Karpas-422 (cell line): ENCODE measurements around the gene LEMD1. TPM values are rescaled to one million over a fixed set of nuclear protein-coding genes. Genes with fewer than 3 reads are reported as not detected.
"Not testable (repeated sequence)": the region's sequence is repeated elsewhere in the genome, so short reads cannot be mapped to it uniquely, and the experiment has no call there.

Experiments used
- DNase-seq: peaks from one replicate; pipeline ENCODE4 v3.0.0-alpha.2; 2015
- H2AFZ ChIP-seq: fragments of 200-600 bp; sonication (generic); 2 replicates; pipeline ENCODE4 v1.6.1; 2014; ENCODE audit warnings: antibody characterized with exemption, low read length, mixed read lengths
- H3K27ac ChIP-seq: fragments of 200-600 bp; sonication (generic); 2 replicates; pipeline ENCODE4 v1.5.1; 2014; ENCODE audit warnings: mild to moderate bottlenecking, low read length, moderate library complexity
- H3K27me3 ChIP-seq: fragments of 200-600 bp; sonication (generic); 2 replicates; pipeline ENCODE4 v1.6.1; 2014; ENCODE audit warnings: low read length, mixed read lengths
- H3K36me3 ChIP-seq: fragments of 200-600 bp; sonication (generic); 2 replicates; pipeline ENCODE4 v1.6.1; 2014; ENCODE audit warnings: low read length, mixed read lengths; ENCODE audit not compliant: insufficient read depth
- H3K4me1 ChIP-seq: fragments of 200-600 bp; sonication (generic); 2 replicates; pipeline ENCODE4 v1.6.1; 2014; ENCODE audit warnings: mild to moderate bottlenecking, low read length, mixed read lengths
- H3K4me2 ChIP-seq: fragments of 200-600 bp; sonication (generic); 2 replicates; pipeline ENCODE4 v1.6.1; 2014; ENCODE audit warnings: low read length, low read depth, mild to moderate bottlenecking; ENCODE audit not compliant: poor library complexity, severe bottlenecking
- H3K4me3 ChIP-seq: fragments of 200-600 bp; sonication (generic); 2 replicates; pipeline ENCODE4 v1.5.1; 2014; ENCODE audit warnings: mild to moderate bottlenecking, antibody characterized with exemption, low read length, mixed read lengths
- H3K79me2 ChIP-seq: fragments of 200-600 bp; sonication (generic); 2 replicates; pipeline ENCODE4 v1.6.1; 2014; ENCODE audit warnings: mild to moderate bottlenecking, low read length, mixed read lengths
- H3K9ac ChIP-seq: fragments of 200-600 bp; sonication (generic); 2 replicates; pipeline ENCODE4 v1.6.0; 2014; ENCODE audit warnings: low read length
- H3K9me2 ChIP-seq: fragments of 200-600 bp; sonication (generic), shearing (Covaris generic); replicated peaks from 2 replicates; pipeline ENCODE4 v1.6.0; 2014; ENCODE audit warnings: mild to moderate bottlenecking, low read length, moderate library complexity; ENCODE audit not compliant: insufficient read depth
- H3K9me3 ChIP-seq: fragments of 300-700, 200-600 bp; sonication (generic); 2 replicates; pipeline ENCODE4 v1.6.1; 2014; ENCODE audit warnings: low read length, mixed read lengths
- H4K20me1 ChIP-seq: fragments of 200-600 bp; sonication (generic); 2 replicates; pipeline ENCODE4 v1.6.1; 2014; ENCODE audit warnings: mild to moderate bottlenecking, antibody characterized with exemption, low read length, low read depth; ENCODE audit not compliant: insufficient read depth
- total RNA-seq: library from RNA; depleted of rRNA; stranded (reverse); fragments of >200 nt; shearing (Covaris generic); gene quantifications from 2 replicates; pipeline ENCODE4 v1.2.3, GENCODE V29; 2014; ENCODE audit warnings: low replicate concordance

The LEMD1 gene
- total RNA-seq, 1 experiment from 2014 or later = not detected

DNA sequence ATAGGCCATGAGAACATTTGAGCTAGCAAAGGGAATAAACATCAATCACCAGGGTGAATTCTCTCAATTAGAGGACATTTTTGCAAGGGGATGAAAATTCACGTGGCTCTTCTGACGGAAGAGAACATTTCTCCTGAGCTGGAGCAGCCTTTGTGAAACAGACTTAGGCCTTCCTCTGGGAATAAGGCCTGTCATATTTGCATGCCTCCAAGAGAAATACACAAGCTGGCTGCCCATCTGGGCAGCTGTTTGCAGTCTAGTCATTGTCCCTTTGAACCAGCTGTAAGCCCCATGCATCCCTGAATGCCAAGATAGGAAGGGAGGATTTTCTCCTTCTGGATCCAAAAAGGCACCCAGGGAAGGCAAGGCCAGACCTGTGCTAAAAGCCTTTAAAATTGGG is 5.5 kb downstream of the LEMD1 start:
- H3K4me3 ChIP-seq = no peak overlapping the region
- no peaks in the 10 kb centered on the region for H4K20me1 ChIP-seq
- H3K36me3 ChIP-seq = no peaks in the 10 kb centered on the region
- H3K79me2 ChIP-seq = no peaks in the 10 kb centered on the region
- H3K27me3 ChIP-seq = no peaks in the 10 kb centered on the region
- peaks cover 5% of the 10 kb centered on the region for H3K4me1 ChIP-seq
- DNase-seq = no peak
- no peaks in the 10 kb centered on the region for H3K9me2 ChIP-seq
- no peak overlapping the region for H2AFZ ChIP-seq
- no peak overlapping the region for H3K27ac ChIP-seq
- H3K9me3 ChIP-seq = no peaks in the 10 kb centered on the region
- H3K4me2 ChIP-seq = no peak overlapping the region
- no peak overlapping the region for H3K9ac ChIP-seq

DNA sequence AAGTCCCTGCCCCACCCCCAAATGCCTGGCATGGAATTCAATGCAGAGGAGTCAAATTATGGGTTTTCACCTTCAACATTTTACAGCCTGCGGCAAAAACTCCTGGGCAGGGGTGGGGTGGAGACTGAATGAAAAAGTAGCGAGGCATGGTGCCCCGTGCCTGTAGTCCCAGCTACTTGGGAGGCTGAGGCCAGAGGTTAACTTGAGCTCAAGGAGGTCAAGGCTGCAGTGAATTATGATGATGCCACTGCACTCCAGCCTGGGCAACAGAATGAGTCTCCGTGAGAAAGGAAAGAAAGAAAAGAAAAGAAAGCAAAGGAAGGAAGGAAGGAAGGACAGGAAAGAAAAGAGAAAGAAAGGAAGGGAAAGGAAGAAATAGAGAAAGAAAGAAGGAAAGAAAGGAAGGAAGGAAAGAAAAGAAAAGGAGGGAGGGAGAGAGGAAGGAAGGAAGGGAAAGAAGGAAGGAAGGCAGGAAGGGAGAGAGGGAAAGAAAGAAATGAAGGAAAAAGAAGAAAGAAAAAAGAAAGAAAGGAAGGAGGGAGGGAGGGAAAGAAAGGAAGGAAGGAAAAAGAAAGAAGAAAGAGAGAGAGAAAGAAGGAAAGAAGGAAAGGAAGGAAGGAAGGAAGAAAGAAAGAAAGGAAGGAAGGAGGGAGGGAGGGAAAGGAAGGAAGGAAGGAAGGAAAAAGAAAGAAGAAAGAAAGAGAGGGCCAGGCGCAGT is 11.1 kb downstream of the LEMD1 start:
- no peaks in the 10 kb centered on the region for H3K27me3 ChIP-seq
- H3K9me3 ChIP-seq = no peaks in the 10 kb centered on the region
- H3K9ac ChIP-seq = no peak overlapping the region
- no peaks in the 10 kb centered on the region for H3K36me3 ChIP-seq
- H3K9me2 ChIP-seq = no peaks in the 10 kb centered on the region
- H3K27ac ChIP-seq = no peak overlapping the region
- H3K4me2 ChIP-seq = no peak overlapping the region
- no peaks in the 10 kb centered on the region for H3K4me1 ChIP-seq
- H4K20me1 ChIP-seq = no peaks in the 10 kb centered on the region
- no peak overlapping the region for H2AFZ ChIP-seq
- H3K4me3 ChIP-seq = no peak overlapping the region
- DNase-seq = no peak
- H3K79me2 ChIP-seq = no peaks in the 10 kb centered on the region

DNA sequence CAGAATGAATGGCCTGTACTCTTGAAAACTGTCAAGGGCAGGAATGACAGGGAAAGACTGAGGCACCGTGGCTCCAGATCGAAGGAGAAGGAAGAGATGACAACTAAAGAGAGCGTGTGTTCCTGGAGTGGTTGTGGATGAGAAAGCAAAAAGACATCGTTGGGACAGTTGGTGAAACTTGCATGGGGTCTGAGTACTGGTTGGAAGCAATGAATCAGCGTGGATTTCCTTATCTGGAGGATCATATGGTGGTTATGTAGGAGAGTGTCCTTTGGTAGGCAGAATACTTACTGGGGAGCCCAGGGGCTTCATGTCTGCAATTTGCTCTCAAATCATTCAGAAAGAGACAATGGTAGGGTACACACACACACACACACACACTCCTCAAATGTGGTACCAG is 13.9 kb downstream of the LEMD1 start:
- no peaks in the 10 kb centered on the region for H3K9me2 ChIP-seq
- H3K4me3 ChIP-seq = no peak overlapping the region
- no peaks in the 10 kb centered on the region for H3K36me3 ChIP-seq
- H3K79me2 ChIP-seq = no peaks in the 10 kb centered on the region
- no peak overlapping the region for H3K27ac ChIP-seq
- H3K9me3 ChIP-seq = no peaks in the 10 kb centered on the region
- no peaks in the 10 kb centered on the region for H4K20me1 ChIP-seq
- DNase-seq = no peak
- no peak overlapping the region for H2AFZ ChIP-seq
- no peak overlapping the region for H3K9ac ChIP-seq
- no peaks in the 10 kb centered on the region for H3K27me3 ChIP-seq
- no peaks in the 10 kb centered on the region for H3K4me1 ChIP-seq
- no peak overlapping the region for H3K4me2 ChIP-seq

DNA sequence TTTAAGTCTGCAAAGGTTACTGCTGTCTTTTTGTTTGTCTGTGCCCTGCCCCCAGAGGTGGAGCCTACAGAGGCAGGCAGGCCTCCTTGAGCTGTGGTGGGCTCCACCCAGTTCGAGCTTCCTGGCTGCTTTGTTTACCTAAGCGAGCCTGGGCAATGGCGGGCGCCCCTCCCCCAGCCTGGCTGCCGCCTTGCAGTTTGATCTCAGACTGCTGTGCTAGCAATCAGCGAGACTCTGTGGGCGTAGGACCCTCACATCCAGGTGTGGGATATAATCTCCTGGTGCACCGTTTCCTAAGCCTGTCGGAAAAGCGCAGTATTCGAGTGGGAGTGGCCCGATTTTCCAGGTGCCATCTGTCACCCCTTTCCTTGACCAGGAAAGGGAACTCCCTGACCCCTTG is 15.6 kb downstream of the LEMD1 start:
- DNase-seq, H3K27me3 ChIP-seq, H4K20me1 ChIP-seq, H3K9me2 ChIP-seq, H3K4me2 ChIP-seq, H3K36me3 ChIP-seq, H3K4me1 ChIP-seq, H3K4me3 ChIP-seq, H2AFZ ChIP-seq, H3K9ac ChIP-seq, H3K27ac ChIP-seq, H3K79me2 ChIP-seq, H3K9me3 ChIP-seq: not testable (repeated sequence)

DNA sequence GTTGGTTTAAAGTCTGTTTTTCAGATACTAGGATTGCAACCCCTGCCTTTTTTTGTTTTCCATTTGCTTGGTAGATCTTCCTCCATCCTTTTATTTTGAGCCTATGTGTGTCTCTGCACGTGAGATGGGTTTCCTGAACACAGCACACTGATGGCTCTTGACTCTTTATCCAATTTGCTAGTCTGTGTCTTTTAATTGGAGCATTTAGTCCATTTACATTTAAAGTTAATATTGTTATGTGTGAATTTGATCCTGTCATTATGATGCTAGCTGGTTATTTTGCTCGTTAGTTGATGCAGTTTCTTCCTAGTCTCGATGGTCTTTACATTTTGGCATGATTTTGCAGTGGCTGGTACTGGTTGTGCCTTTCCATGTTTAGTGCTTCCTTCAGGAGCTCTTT is 17.4 kb downstream of the LEMD1 start:
- not testable (repeated sequence) for H3K4me2 ChIP-seq, DNase-seq, H3K4me1 ChIP-seq, H3K9ac ChIP-seq, H3K36me3 ChIP-seq, H3K27ac ChIP-seq, H2AFZ ChIP-seq, H3K79me2 ChIP-seq, H3K4me3 ChIP-seq, H3K9me3 ChIP-seq, H3K9me2 ChIP-seq, H3K27me3 ChIP-seq, H4K20me1 ChIP-seq

DNA sequence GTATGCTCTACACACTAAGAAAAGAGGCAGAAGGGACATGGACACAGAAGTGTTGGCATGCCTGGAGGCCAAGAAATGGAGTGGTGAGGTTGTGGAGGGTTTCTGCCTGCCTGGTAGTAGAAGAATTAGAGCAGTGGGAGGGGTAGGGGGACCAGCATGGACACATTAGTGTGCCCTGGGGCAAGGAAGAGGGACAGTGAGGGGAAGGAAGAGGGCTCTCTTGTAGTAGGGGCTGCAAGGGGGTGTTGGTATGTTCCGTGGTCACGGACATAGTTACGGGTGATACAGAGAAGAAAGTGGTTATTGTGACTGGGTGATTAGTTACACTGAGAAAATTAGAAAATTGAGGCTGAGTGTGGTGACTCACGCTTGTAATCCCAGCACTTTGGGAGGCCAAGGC is 23.3 kb downstream of the LEMD1 start:
- Histone ChIP-seq H2AFZ (no peak overlapping the region), H3K9ac (no peak overlapping the region), H3K9me2 (no peaks in the 10 kb centered on the region), H4K20me1 (no peaks in the 10 kb centered on the region), H3K4me3 (no peak overlapping the region), H3K9me3 (no peaks in the 10 kb centered on the region), H3K79me2 (no peaks in the 10 kb centered on the region), H3K27me3 (no peaks in the 10 kb centered on the region), H3K4me2 (no peak overlapping the region), H3K27ac (no peak overlapping the region), H3K36me3 (no peaks in the 10 kb centered on the region), H3K4me1 (no peaks in the 10 kb centered on the region)
- DNase-seq = no peak

DNA sequence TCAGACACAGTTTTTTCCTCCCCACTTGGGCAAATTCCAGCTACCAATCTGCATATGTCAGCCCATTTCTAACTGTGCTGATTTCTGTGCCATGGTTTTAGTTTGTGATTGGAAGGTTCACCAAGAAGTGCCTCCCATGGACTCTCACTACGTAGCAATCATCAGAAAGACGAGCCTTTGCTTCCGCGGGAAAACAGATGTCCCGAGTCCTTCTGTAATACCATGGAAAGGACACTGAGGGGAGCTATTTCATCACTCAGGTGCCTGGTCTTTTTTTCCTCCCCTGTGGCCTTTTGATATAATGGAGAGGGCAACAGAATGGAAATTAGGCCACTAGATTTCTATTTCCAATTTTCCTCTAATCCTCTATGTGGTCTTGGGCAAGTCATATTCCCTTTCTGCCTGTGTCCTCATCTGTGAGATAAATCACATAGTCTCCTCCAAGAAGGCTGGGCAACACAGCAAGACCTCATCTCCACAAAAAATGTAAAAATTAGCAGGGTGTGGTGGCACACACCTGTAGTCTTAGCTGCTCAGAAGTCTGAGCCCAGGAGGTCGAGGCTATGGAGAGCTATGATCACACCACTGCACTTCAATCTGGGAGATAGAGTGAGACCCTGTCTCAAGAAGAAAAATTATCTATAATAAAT is 24.8 kb downstream of the LEMD1 start:
- no peak overlapping the region for H3K4me3 ChIP-seq
- no peaks in the 10 kb centered on the region for H4K20me1 ChIP-seq
- H3K9me2 ChIP-seq = no peaks in the 10 kb centered on the region
- no peaks in the 10 kb centered on the region for H3K4me1 ChIP-seq
- H3K27ac ChIP-seq = no peak overlapping the region
- no peak overlapping the region for H3K9ac ChIP-seq
- no peak overlapping the region for H2AFZ ChIP-seq
- no peak overlapping the region for H3K4me2 ChIP-seq
- no peaks in the 10 kb centered on the region for H3K36me3 ChIP-seq
- no peaks in the 10 kb centered on the region for H3K9me3 ChIP-seq
- peak; percentile 77 for DNase-seq
- H3K27me3 ChIP-seq = no peaks in the 10 kb centered on the region
- H3K79me2 ChIP-seq = no peaks in the 10 kb centered on the region

DNA sequence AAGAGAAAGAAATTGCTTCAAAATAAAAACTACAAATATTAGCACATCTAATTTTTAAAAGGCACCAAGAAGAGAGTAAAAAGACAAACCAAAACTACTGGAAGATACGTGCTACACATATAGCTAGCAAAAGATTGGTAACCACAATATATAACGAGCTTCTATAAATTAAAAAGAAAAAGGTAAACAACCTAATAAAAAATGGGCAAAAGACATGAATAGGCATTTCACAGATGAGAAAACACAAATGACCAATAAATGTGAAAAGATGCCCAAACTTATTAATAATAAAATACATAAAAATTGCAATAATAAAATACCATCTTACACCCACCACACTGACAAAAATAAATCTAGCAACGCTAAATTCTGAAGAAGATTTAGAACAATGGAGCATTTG is 26.2 kb downstream of the LEMD1 start:
- Histone ChIP-seq H3K79me2 (no peaks in the 10 kb centered on the region), H3K9me2 (no peaks in the 10 kb centered on the region), H2AFZ (no peak overlapping the region), H4K20me1 (no peaks in the 10 kb centered on the region), H3K27me3 (no peaks in the 10 kb centered on the region), H3K27ac (no peak overlapping the region), H3K4me1 (no peaks in the 10 kb centered on the region), H3K9me3 (no peaks in the 10 kb centered on the region), H3K4me2 (no peak overlapping the region), H3K9ac (no peak overlapping the region), H3K36me3 (no peaks in the 10 kb centered on the region), H3K4me3 (no peak overlapping the region)
- DNase-seq = no peak
